ENCODE data around the gene SPACA6.

GRCh38 chr19:51691074-51691583 is 2.0 kb upstream of the SPACA6 start:
- TF ChIP-seq POLR2A (IDR thresholded peaks at IDR 0.05) (no peak), CTCF (IDR thresholded peaks at IDR 0.05) (no peak)
